ENCODE measurements around the gene AARS2.

DNA sequence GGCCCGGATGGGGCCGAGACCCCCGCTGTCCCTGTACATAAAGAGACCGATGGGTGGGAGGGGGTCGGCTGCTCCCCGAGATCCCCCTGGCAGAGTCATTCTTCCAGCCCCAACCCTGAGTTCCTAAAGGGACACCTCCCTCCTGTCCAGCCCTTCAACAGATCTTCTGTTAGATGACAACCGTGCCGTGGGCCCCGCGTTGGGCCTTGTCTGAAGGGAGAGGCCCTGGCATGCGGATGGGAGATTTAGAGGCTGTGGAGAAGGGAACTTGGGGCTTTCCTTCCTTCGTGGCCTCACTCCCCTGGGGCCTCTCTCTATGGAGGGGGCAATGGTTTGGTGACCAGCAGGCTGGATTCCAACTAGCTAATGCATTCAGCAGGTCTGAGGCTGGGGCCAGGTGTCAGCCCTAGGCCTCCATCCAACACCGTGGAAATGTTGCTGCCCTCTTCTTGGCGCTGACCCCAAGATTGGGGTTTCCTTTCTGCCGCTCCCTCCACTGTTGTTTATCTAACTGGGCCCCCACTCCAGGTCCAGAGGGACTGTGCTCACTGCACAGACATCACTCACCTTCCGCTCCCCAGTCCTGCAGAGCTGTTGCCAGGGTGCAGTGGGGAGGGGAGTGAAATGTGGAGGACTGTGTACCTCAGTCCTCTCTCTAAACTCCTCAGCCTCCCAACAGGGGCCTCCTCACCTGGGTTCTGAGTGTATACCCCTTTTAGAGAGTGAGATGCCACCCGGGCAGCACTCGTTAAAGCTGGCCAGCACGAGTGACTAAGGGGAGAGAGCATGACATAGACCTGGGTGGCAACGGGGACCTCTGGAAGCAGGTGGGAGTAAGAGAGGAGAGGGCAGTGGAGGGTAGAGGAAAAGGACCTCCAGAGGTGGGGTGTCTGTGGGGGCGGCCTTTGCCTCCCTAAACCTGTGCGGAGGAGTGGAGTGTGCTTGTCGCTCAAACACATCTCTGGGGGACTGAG lies 36.2 kb downstream of the AARS2 start:
- TF ChIP-seq RAD21 (IDR thresholded peaks at IDR 0.05 in 1 of 2, conservative IDR thresholded peaks at IDR 0.05 in 1 of 2; ENCODE audit: low read depth in 2 of 2, low read length in 2 of 2) (no peak), BCL11A (IDR thresholded peaks at IDR 0.05; ENCODE audit: low read depth in 2 of 2, low read length in 2 of 2) (no peak), EZH2 (IDR thresholded peaks at IDR 0.05; ENCODE audit: low read depth, low read length, severe bottlenecking) (no peak), SP1 (IDR thresholded peaks at IDR 0.05; ENCODE audit: low read depth, low read length) (no peak), CBX8 (IDR thresholded peaks at IDR 0.05; ENCODE audit: borderline replicate concordance, low read depth, low read length) (no peak), SP2 (IDR thresholded peaks at IDR 0.05; ENCODE audit: low read length) (no peak)
- TF ChIP-seq, protein P1, sequence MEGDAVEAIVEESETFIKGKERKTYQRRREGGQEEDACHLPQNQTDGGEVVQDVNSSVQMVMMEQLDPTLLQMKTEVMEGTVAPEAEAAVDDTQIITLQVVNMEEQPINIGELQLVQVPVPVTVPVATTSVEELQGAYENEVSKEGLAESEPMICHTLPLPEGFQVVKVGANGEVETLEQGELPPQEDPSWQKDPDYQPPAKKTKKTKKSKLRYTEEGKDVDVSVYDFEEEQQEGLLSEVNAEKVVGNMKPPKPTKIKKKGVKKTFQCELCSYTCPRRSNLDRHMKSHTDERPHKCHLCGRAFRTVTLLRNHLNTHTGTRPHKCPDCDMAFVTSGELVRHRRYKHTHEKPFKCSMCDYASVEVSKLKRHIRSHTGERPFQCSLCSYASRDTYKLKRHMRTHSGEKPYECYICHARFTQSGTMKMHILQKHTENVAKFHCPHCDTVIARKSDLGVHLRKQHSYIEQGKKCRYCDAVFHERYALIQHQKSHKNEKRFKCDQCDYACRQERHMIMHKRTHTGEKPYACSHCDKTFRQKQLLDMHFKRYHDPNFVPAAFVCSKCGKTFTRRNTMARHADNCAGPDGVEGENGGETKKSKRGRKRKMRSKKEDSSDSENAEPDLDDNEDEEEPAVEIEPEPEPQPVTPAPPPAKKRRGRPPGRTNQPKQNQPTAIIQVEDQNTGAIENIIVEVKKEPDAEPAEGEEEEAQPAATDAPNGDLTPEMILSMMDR (IDR thresholded peaks at IDR 0.05; ENCODE audit: control extremely low read depth in 1 of 3, insufficient read depth in 1 of 3, low read depth in 1 of 3, low read length in 3 of 3) = no peak
- TF ChIP-seq, protein P2, sequence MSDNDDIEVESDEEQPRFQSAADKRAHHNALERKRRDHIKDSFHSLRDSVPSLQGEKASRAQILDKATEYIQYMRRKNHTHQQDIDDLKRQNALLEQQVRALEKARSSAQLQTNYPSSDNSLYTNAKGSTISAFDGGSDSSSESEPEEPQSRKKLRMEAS (IDR thresholded peaks at IDR 0.05) = no peak
